Measurements from ENCODE around the gene FCAMR.

Gene FCAMR

GRCh38 chr1:206935491-206936067 is 34.7 kb downstream of the FCAMR start:
- H3K27ac ChIP-seq: no peak overlapping the region
- TF ChIP-seq CTCF (conservative IDR thresholded peaks at IDR 0.05; ENCODE audit: low read depth): no peak
- no peak for DNase-seq (ENCODE audit: low spot score)
- ChIA-PET CTCF (interaction anchor here (0.5 to 0.6 kb wide), 3 partner anchors 10 to 302 kb away, joined by 3 read pairs; no protein-coding TSS in a partner anchor), POLR2A (ENCODE audit: low non-redundant PET) (no interaction called here)

GRCh38 chr1:206933333-206933945 is 36.8 kb downstream of the FCAMR start:
- CTCF ChIA-PET: interaction anchor here (0.6 kb wide), 2 partner anchors 124 to 483 kb away, joined by 3 to 4 read pairs; no protein-coding TSS in a partner anchor
- H3K27ac ChIP-seq: no peak overlapping the region
- no peak for TF ChIP-seq CTCF (conservative IDR thresholded peaks at IDR 0.05; ENCODE audit: low read depth)
- no peak for DNase-seq (ENCODE audit: low spot score)
- POLR2A ChIA-PET (ENCODE audit: low non-redundant PET): no interaction called here

GRCh38 chr1:206932177-206932576 is 38.1 kb downstream of the FCAMR start:
- CTCF ChIA-PET: interaction anchor here (1.2 kb wide), 1 partner anchor 453 kb away, joined by 4 read pairs; no protein-coding TSS in a partner anchor
- POLR2A ChIA-PET (ENCODE audit: low non-redundant PET): no interaction called here
- no peak for DNase-seq (ENCODE audit: low spot score)
- H3K27ac ChIP-seq: no peak overlapping the region
- no peak for TF ChIP-seq CTCF (conservative IDR thresholded peaks at IDR 0.05; ENCODE audit: low read depth)

- ChIA-PET POLR2A (ENCODE audit: low non-redundant PET) (no interaction called here), CTCF (interaction anchor here (0.7 to 1.2 kb wide), 3 partner anchors 124 to 452 kb away, joined by 3 to 4 read pairs (median 4); no protein-coding TSS in a partner anchor)
- DNase-seq (ENCODE audit: low spot score): no peak
- H3K27ac ChIP-seq: no peak overlapping the region
- TF ChIP-seq CTCF (conservative IDR thresholded peaks at IDR 0.05; ENCODE audit: low read depth): no peak
Observed at GRCh38 chr1:206931709-206932108, 38.6 kb downstream of the FCAMR start.

GRCh38 chr1:206930210-206930798 is 40.0 kb downstream of the FCAMR start:
- ChIA-PET CTCF (interaction anchor here (0.6 to 1.3 kb wide), 5 partner anchors 12 to 847 kb away, joined by 3 to 5 read pairs (median 4); no protein-coding TSS in a partner anchor), POLR2A (ENCODE audit: low non-redundant PET) (no interaction called here)
- TF ChIP-seq CTCF (conservative IDR thresholded peaks at IDR 0.05; ENCODE audit: low read depth): no peak
- no peak for DNase-seq (ENCODE audit: low spot score)
- H3K27ac ChIP-seq: no peak overlapping the region

- TF ChIP-seq CTCF (conservative IDR thresholded peaks at IDR 0.05; ENCODE audit: low read depth): no peak
- ChIA-PET POLR2A (ENCODE audit: low non-redundant PET) (no interaction called here), CTCF (interaction anchor here (0.6 to 0.7 kb wide), 3 partner anchors 39 to 848 kb away, joined by 3 to 5 read pairs (median 3); no protein-coding TSS in a partner anchor)
- DNase-seq (ENCODE audit: low spot score): no peak
- H3K27ac ChIP-seq: no peak overlapping the region
Observed at GRCh38 chr1:206929524-206929923, 40.7 kb downstream of the FCAMR start.

All from RWPE1 (cell line).